Superior temporal gyrus (tissue), 1 donor: ENCODE results near the gene PYGB.
A peak's percentile ranks its signal among the peaks of the same experiment; 100 is the strongest.

Experiments
- DNase-seq: peaks from one replicate; pipeline ENCODE4 v3.0.0-alpha.2; 2016; ENCODE audit errors: extremely low spot score

Gene PYGB

GRCh38 chr20:25271486-25272222, 23.8 kb downstream of the PYGB start:
- no peak for DNase-seq

GRCh38 chr20:25272223-25273000, 24.5 kb downstream of the PYGB start:
- no peak for DNase-seq

- peak; percentile 34 for DNase-seq
These were observed 25.2 kb downstream of the PYGB start for GRCh38 chr20:25273046-25273445.

- peak; percentile 81 for DNase-seq
These were observed 25.9 kb downstream of the PYGB start for GRCh38 chr20:25273541-25274358.

GRCh38 chr20:25274481-25274880, 26.6 kb downstream of the PYGB start:
- no peak for DNase-seq

- no peak for DNase-seq
These were observed 27.3 kb downstream of the PYGB start for GRCh38 chr20:25274891-25275812.

- DNase-seq = no peak
These were observed 28.1 kb downstream of the PYGB start for GRCh38 chr20:25275813-25276532.

- DNase-seq = no peak
These were observed 28.7 kb downstream of the PYGB start for GRCh38 chr20:25276533-25277050.

- no peak for DNase-seq
These were observed 29.3 kb downstream of the PYGB start for GRCh38 chr20:25277051-25277801.

GRCh38 chr20:25277941-25278521, 30.1 kb downstream of the PYGB start:
- no peak for DNase-seq

- DNase-seq = no peak
These were observed 30.9 kb downstream of the PYGB start for GRCh38 chr20:25278636-25279361.

- no peak for DNase-seq
These were observed 31.5 kb downstream of the PYGB start for GRCh38 chr20:25279403-25279802.

GRCh38 chr20:25280051-25280573, 32.2 kb downstream of the PYGB start:
- DNase-seq = no peak

GRCh38 chr20:25280574-25281535, 33.0 kb downstream of the PYGB start:
- DNase-seq = no peak

- DNase-seq = no peak
These were observed 33.7 kb downstream of the PYGB start for GRCh38 chr20:25281541-25281991.

- no peak for DNase-seq
These were observed 34.3 kb downstream of the PYGB start for GRCh38 chr20:25282034-25282781.
